Astrocyte (in vitro differentiated cells and primary cell): ENCODE data around the gene SLC7A8. TPM values are rescaled to one million over a fixed set of nuclear protein-coding genes. Genes with fewer than 3 reads are reported as not detected.

Experiments
- DNase-seq: peaks from one replicate; pipeline ENCODE4 v3.0.0-alpha.2; 2010; ENCODE audit warnings: low read depth
- FAIRE-seq: peaks from 2 replicates; lab custom pipeline; 2011; peaks lifted over from hg19 to GRCh38; lab: Jason Lieb, UNC
- H2AFZ ChIP-seq: 2 replicates; pipeline ENCODE4 v1.6.0; 2012; ENCODE audit warnings: low read depth, low read length, inconsistent platforms
- H3K27ac ChIP-seq: 2 replicates; pipeline ENCODE4 v1.5.1; 2011; ENCODE audit warnings: low read depth, low read length, inconsistent platforms
- H3K27me3 ChIP-seq: 2 replicates; pipeline ENCODE4 v1.6.0; 2011; ENCODE audit warnings: low read length, inconsistent platforms; ENCODE audit not compliant: insufficient read depth
- H3K36me3 ChIP-seq: 2 replicates; pipeline ENCODE4 v1.5.1; 2011; ENCODE audit warnings: low read length, inconsistent platforms; ENCODE audit not compliant: insufficient read depth
- H3K4me1 ChIP-seq: 2 replicates; pipeline ENCODE4 v1.5.1; 2011; ENCODE audit warnings: low read length, inconsistent platforms; ENCODE audit not compliant: insufficient read depth
- H3K4me2 ChIP-seq: 2 replicates; pipeline ENCODE4 v1.6.0; 2012; ENCODE audit warnings: low read length, inconsistent platforms
- H3K4me3 ChIP-seq: 2 replicates; pipeline ENCODE4 v1.5.1; 2011; ENCODE audit warnings: low read depth, mild to moderate bottlenecking, low read length, inconsistent platforms; ENCODE audit not compliant: insufficient read depth
- H3K79me2 ChIP-seq: 2 replicates; pipeline ENCODE4 v1.6.0; 2012; ENCODE audit warnings: mild to moderate bottlenecking, low read length, inconsistent platforms; ENCODE audit not compliant: insufficient read depth
- H3K9ac ChIP-seq: 2 replicates; pipeline ENCODE4 v1.6.0; 2012; ENCODE audit warnings: mild to moderate bottlenecking, low read length, inconsistent platforms
- H3K9me3 ChIP-seq: 2 replicates; pipeline ENCODE4 v1.5.1; 2012; ENCODE audit warnings: low read depth, mild to moderate bottlenecking, low read length, inconsistent platforms; ENCODE audit not compliant: insufficient read depth
- H4K20me1 ChIP-seq: 2 replicates; pipeline ENCODE4 v1.6.0; 2012; ENCODE audit warnings: low read length, inconsistent platforms; ENCODE audit not compliant: insufficient read depth
- H3K27ac Mint-ChIP-seq: one replicate; pipeline ENCODE4 v1.8.0; 2021; ENCODE audit warnings: mild to moderate bottlenecking, mixed read lengths; ENCODE audit not compliant: unreplicated experiment
- H3K27me3 Mint-ChIP-seq: one replicate; pipeline ENCODE4 v1.8.0; 2021; ENCODE audit warnings: low read depth, mixed read lengths; ENCODE audit not compliant: unreplicated experiment
- H3K36me3 Mint-ChIP-seq: one replicate; pipeline ENCODE4 v1.8.0; 2021; ENCODE audit warnings: low read depth, mixed read lengths; ENCODE audit not compliant: unreplicated experiment
- H3K4me1 Mint-ChIP-seq: one replicate; pipeline ENCODE4 v1.8.0; 2021; ENCODE audit warnings: low read depth, mixed read lengths; ENCODE audit not compliant: unreplicated experiment
- H3K4me3 Mint-ChIP-seq: one replicate; pipeline ENCODE4 v1.8.0; 2021; ENCODE audit warnings: mild to moderate bottlenecking, moderate library complexity, mixed read lengths; ENCODE audit not compliant: unreplicated experiment
- H3K9me3 Mint-ChIP-seq: one replicate; pipeline ENCODE4 v1.8.0; 2021; ENCODE audit warnings: mild to moderate bottlenecking, mixed read lengths; ENCODE audit not compliant: unreplicated experiment
- CTCF ChIP-seq: IDR thresholded peaks from 2 replicates; pipeline ENCODE4 v1.5.1; 2011; ENCODE audit warnings: low read depth, mild to moderate bottlenecking, inconsistent platforms, low read length, moderate library complexity; ENCODE audit not compliant: insufficient read depth
- EZH2 ChIP-seq: IDR thresholded peaks from 2 replicates; pipeline ENCODE4 v1.6.1; 2012; ENCODE audit warnings: mild to moderate bottlenecking, low read length, inconsistent platforms; ENCODE audit not compliant: insufficient read depth
- total RNA-seq: library from RNA; stranded (reverse); gene quantifications from 2 replicates; pipeline ENCODE4 v1.2.1, GENCODE V29; 2021

SLC7A8 gene
- total RNA-seq, 1 donor from 2014 or later, result 6.5 TPM

GRCh38 chr14:23091294-23092225 lies 91.9 kb downstream of the SLC7A8 start:
- no peak overlapping the region for H2AFZ ChIP-seq
- H3K36me3 Mint-ChIP-seq, result peaks cover 6% of the 10 kb centered on the region

GRCh38 chr14:23090254-23090636 lies 93.2 kb downstream of the SLC7A8 start:
- Histone ChIP-seq H3K36me3 (peaks cover 55% of the 10 kb centered on the region), H3K4me2 (no peak overlapping the region), H3K79me2 (peaks cover 59% of the 10 kb centered on the region), H2AFZ (no peak overlapping the region), H3K9me3 (no peaks in the 10 kb centered on the region), H4K20me1 (peaks cover 55% of the 10 kb centered on the region), H3K27me3 (no peaks in the 10 kb centered on the region), H3K9ac (no peak overlapping the region), H3K4me1 (peaks cover 9% of the 10 kb centered on the region), H3K27ac (no peak overlapping the region), H3K4me3 (no peak overlapping the region)
- Mint-ChIP-seq H3K4me1 (peaks cover 27% of the 10 kb centered on the region), H3K4me3 (peak overlapping the region; percentile 28), H3K36me3 (peaks cover 6% of the 10 kb centered on the region), H3K27ac (no peak overlapping the region), H3K27me3 (no peaks in the 10 kb centered on the region), H3K9me3 (no peaks in the 10 kb centered on the region)
- no peak for TF ChIP-seq EZH2
- TF ChIP-seq CTCF, result no peak
- FAIRE-seq, result no peak
- DNase-seq, result no peak

More at GRCh38 chr14:23091294-23092225, 91.9 kb downstream of the SLC7A8 start:
- H3K27me3 ChIP-seq, result no peaks in the 10 kb centered on the region
- no peak overlapping the region for H3K9ac ChIP-seq
- no peaks in the 10 kb centered on the region for H3K9me3 Mint-ChIP-seq
- H3K9me3 ChIP-seq, result no peaks in the 10 kb centered on the region
- H3K4me1 ChIP-seq, result peaks cover 11% of the 10 kb centered on the region
- H3K27ac ChIP-seq, result no peak overlapping the region
- no peak overlapping the region for H3K4me2 ChIP-seq
- H3K27ac Mint-ChIP-seq, result no peak overlapping the region
- H3K4me3 Mint-ChIP-seq, result no peak overlapping the region
- peaks cover 27% of the 10 kb centered on the region for H3K4me1 Mint-ChIP-seq
- H3K27me3 Mint-ChIP-seq, result no peaks in the 10 kb centered on the region
- FAIRE-seq (no peak), DNase-seq (no peak)
- peaks cover 68% of the 10 kb centered on the region for H3K79me2 ChIP-seq
- H4K20me1 ChIP-seq, result peaks cover 45% of the 10 kb centered on the region
- no peak overlapping the region for H3K4me3 ChIP-seq
- H3K36me3 ChIP-seq, result peaks cover 46% of the 10 kb centered on the region
- no peak for TF ChIP-seq CTCF
- no peak for TF ChIP-seq EZH2
